GM15510 (cell line): ENCODE measurements around the gene ZCCHC4.

Experiments used
- POLR2A ChIP-seq: IDR thresholded peaks from 3 replicates; pipeline ENCODE4 v1.6.1; 2011; ENCODE audit warnings: borderline replicate concordance; ENCODE audit not compliant: insufficient read length; ENCODE audit errors: extremely low read depth

The ZCCHC4 gene

DNA sequence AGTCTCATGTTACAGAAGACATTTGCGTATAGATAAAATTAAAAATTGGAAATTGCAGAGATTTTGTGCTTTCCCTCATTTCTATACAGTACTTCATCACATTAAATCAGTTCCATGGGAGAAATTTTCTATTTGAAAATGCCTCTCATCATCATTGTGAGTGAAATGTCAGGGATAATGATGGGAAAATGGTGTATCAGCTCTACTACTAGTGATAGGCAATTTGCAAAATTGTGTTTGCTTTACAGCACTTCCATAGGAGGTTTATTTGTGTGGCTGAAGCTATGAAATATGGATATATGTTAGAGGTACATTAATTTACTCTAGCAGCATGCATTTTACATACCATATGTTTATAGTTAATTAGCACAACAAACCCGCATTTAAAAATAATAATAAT, 43.5 kb downstream of the ZCCHC4 start:
- TF ChIP-seq POLR2A, result no peak

DNA sequence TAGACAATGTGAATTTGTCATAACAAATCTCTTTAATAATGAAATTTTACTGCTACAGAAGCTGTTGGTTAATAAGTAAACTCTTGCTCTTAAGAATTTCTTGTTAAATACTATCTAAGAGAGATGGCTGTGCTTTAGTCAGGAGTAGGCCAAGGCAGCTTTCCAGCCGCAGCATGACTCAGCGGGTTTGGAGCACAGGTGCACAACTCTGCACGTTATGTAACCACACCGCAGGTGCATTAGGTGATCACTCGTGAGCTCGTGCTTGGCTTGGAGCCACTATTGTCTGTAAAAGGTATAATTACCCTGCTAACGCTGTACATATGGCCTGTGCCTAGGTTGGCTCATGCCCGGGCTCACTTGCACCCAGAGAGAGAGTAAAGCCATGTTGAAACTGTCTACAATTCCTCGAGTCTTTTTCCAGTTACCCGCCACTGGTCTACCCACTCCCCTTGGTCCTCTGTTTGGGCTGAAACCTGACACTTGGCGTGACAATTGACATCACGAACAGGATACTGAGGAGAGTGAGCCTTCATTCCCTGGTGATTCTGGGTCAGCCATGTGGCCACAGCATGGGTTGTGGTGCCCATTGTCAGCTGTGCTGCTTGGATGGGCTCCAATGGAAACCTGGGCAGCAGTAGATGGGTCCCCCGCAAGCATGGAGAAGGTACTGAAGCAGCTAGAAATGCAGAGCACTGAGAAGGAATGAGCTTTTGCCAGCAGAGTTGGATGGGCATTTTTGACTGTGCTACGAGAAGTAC, 46.1 kb downstream of the ZCCHC4 start:
- no peak for TF ChIP-seq POLR2A

DNA sequence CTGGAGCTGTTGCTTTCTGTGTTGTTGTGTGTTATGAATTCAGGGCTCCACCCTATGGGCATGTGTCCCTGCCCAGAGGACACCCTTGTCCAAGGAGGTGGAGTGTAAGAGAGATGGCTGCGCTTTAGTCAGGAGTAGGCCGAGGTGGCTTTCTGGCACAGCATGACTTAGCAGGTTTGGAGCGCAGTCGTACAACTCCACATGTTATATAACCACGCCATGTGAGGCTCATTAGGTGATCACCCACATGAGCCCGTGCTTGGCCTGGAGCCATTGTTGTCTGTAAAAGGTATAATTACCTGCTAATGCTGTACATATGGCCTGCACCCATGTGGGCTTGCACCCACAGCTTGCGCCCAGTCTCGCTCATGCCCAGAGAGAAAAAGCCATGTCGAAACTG, 48.7 kb downstream of the ZCCHC4 start:
- TF ChIP-seq POLR2A, result no peak

DNA sequence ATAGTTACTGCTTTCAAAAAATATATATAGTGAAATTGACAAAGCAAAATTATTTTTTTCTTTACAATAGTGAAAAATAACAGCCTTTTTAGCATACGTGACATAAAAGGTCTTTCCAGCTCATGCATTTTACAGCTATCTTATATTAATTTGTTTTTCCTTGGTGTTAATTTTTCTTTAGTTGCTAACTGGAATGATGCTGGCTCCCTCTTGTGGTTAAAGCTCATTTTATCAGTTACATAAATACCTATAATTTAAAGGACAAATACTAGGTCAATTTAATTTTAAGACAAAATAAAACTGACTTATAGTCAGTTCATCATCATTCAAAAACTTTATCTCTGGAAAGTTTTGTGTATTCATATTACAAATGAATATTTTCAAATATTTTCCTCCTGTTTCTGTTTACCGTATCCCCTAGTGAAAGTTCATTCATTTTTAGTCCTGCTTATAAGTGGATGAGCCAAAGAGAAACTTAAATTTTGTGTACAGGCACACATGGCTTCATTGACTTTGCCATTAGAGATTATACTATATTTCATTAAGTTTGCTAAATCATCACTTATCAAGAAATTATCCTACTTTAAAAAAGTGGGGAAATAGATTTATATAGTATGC, 54.5 kb downstream of the ZCCHC4 start:
- no peak for TF ChIP-seq POLR2A

DNA sequence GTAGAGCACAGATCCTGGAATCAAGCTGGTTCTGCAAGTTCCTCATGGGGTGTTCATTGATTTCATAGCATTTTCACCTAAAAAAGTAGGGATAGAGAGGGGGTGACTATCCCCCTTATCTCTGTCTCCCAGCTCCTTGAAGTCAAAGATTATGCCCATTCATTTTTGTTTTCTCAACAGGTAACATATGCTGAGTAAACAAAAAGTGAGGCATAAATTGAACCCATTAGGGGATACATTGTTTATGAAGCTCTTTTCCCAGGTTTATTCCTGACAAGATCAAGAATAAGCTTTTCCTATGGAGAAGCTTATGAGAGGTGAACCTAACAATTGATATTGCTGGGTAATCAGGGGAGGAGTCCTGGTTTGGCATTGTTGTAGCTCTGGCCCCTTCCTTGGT, 55.3 kb downstream of the ZCCHC4 start:
- TF ChIP-seq POLR2A, result no peak

DNA sequence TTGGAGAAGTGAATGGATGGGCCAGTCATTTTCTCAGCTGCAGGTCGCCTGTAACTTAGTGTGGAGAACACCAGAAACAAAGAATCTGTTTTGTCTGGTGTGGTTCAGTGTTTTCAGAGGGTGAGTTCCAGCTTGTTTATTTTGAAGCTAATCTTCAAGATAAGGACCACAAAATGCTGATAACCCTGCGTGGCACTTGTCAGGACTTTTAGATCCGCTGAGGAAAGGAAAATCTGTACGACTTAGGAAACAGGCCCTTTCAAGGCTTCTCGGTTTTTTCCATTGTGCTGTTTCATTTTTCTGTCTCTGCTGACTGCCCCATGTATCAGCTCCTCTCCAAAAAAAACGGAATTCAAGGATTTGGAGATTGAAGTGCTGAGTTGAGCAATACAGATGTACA, 55.7 kb downstream of the ZCCHC4 start:
- TF ChIP-seq POLR2A, result no peak

DNA sequence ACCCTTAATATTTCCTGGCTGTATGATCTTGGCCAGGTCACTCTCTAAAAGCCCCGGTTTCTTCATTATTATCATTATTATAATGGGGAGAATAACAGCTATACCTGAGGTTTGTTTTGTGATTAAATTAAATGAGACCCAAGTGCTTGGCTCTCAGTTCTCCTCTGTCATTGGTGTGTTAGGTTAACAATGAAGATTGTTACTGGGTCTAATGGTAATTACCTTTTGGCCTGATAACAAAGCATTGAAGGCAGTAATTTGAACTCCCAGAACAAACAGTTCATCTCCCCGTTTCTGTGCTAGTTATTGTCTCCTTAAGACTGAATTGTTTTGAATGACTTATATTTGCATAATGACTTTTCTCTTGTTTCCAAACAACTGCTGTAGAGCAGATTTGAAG, 57.7 kb downstream of the ZCCHC4 start:
- TF ChIP-seq POLR2A, result no peak

DNA sequence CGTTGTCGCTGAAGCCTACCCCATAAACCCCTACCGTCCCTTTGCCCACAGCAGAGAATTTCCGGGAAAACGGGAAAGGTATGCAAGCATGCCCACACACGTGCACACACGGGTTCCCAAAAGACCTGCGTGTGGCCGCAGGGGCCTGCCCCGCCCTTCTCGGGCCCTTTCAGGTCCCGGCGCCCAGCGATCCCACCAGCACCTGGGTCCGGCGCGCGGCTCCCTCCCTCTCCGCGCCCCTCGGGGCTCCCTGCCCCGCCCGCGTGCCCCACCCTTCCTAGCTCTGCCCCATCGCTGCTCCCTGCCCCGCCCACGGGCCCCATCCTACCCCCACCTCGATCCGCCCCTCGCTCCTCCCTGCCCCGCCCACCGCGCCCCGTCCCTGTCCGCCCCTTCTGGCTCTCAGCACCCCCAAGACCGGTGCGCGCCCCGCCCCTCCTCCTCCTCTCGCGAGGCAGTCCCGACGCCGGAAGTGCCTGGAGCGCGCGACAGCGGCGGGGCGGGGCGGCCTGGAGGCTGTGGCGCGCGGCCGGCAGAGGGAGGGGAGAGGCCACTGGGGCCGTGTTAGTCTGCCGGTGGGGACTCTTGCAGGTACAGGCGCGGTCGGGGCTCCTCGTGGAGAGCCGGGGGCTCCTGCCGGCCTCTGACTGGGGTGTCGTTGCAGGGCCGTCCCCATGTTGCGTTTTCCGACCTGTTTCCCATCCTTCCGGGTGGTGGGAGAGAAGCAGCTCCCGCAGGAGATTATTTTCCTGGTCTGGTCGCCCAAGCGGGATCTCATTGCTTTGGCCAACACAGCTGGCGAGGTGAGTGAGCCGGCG, 64.4 kb downstream of the ZCCHC4 start, which contains the start of gene ANAPC4:
TSS of gene ANAPC4 (plus strand) at position 510 of the 818 bp plus-strand sequence. CDS start at position 675, 165 bp downstream.
- TF ChIP-seq POLR2A, result peak; percentile 87

DNA sequence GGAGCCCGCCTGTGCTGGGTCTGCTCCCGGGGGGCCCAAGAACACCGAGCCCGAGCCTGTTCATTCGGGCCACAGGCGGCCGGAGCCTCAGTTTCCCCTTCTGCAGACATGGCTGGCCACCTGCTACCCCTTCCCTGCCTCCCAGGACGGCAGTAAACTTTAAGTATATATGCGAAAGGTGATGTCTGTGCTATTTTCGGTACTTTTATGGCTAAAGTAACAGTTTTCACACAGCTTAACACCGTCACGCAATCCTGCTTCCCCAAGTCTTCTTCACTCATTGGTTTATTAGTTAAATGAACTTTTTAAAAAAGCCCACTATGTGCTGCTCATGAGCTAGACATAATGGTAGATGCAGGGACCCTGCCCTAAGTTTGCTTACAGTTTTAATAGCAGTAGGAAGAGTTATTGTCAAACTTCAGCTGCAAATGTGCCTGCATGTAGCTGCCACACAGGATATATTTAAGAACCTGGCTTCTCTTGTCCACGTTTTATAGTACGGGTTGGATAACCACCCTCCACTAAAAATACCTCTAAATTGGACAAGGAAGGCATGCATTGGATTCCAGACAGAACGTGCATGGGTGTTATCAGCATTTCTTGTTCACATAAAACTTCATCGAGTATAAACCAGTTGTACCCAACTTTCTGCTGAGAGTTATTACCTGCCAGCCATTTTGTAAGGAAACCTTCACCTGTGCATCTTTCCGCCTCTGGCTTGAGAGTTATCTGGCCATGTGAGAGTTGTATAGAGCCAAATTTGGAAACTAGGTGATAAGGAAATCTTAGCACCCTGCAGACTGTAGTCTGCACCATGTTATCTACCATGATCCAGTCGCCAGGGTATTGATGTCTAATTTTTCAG, 65.2 kb downstream of the ZCCHC4 start:
- no peak for TF ChIP-seq POLR2A

DNA sequence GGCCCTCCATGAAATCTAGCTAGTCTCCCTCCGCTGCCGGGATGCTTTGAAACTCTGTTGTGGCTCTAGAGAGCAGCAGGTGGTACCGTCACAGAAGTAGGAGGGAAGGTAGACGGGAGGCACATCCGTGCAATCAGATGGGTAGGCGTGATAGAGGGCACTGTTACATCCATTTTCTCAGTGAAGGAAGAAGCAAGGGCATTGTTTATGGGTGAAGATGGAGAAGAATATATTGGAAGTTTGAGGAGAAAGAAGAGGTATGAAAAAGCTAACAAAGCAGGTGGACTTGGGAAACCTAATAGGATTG, 65.8 kb downstream of the ZCCHC4 start:
- no peak for TF ChIP-seq POLR2A

DNA sequence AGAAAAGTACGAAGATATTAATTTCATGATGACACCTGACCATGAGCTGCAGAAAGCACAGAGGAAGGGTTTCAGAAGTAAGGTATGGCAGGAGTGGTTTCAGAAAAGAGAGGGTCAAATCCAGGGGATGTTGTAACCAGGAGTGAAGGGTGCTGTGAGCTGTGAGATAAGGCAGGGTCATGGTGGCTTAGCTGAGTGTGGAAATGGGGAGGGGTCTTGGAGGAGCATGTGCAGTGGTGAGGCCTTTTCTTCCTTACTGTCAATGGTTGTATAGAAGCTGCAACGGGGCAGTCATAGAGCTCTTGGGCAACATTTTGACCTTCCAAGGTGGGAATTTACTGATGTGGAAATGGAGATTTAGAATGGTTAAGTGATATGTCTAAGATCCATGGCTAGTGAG, 67.0 kb downstream of the ZCCHC4 start:
- no peak for TF ChIP-seq POLR2A

DNA sequence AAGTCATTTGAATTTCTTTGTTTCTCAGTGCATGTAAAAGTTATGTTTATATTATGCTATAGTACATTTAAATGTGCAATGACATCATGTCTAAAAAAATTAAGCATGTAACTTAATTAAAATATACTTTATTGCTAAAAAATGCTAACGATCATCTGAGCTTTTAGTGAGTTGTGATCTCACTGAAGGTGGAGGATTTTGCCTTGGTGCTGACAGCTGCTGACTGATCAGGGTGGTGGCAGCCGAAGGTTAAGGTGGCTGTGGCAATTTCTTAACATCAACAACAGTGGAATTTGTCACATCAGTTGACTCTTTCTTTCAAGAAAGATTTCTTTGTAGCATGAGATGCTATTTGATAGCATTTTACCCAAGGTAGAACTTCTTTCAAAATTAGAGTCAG, 71.1 kb downstream of the ZCCHC4 start:
- no peak for TF ChIP-seq POLR2A

DNA sequence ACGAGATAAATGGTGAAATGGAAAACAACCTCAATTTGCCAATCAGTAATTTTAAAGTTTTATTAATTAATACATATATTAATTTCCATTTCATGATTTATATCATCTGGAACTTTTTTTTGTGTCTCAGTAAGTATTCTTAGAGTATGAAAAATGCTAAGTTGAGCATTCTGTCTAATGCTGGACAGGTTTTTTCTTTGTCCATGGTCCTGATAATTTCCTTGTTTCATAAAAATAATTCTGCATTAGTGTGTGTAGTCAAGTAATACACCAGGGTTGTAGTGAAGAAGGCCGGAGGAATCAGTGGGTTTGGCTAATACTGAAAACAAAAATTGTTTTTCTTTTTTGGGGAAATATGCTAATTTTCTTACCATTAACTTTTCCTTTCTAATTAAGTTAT, 74.4 kb downstream of the ZCCHC4 start:
- no peak for TF ChIP-seq POLR2A

DNA sequence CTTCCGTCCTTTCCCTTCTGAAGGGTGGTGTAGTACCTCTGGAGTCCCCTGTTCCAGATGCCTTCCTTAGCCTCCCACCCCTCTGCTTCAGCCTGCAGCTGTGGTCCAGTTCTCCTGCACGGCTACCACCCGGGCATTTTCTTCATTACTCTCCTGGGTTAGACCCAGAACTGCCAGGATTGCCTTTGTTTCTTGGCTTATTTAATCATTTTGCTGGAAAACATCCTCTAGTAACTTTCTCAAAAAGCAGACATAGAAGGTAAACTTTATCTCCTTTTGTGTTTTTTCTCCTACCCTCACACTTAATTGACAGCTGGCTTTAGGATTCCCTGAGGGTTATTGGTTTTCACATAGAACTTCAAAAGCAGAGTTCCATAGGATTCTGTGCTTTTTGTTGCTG, 84.7 kb downstream of the ZCCHC4 start:
- no peak for TF ChIP-seq POLR2A

DNA sequence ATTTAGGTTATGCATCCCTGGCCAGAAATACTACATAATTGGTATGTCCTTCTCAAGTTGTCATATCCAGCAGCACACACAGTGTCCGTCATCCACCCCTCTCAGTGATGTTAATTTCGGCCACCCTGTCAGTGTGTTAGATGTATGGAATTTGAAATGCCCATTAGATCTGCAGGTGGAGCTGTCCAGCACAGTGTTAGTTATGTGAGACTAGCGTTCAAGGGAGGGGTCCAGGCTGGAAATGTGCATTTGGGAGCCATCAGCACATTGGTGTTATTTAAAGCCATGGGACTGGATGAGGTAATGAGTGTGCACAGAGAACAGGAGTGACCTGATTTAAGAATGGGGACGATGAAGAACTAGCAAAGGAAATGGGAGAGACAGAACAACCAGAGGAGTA, 86.9 kb downstream of the ZCCHC4 start:
- TF ChIP-seq POLR2A, result no peak
